ENCODE results near the gene LRRC63. TPM values are rescaled to one million over a fixed set of nuclear protein-coding genes. Genes with fewer than 3 reads are reported as not detected.

LRRC63 gene
- total RNA-seq, 1 experiment from 2014 or later: 0.82 TPM

GRCh38 chr13:46289260-46289955 lies 77.7 kb downstream of the LRRC63 start:
- in situ Hi-C loops (cut with HindIII; ENCODE audit: low pct_unique_long_range_greater_than_20kb, low sequenced_read_pairs): no loop called here
- DNase-seq (ENCODE audit: low read depth, low spot score): no peak

GRCh38 chr13:46290434-46290833 lies 78.7 kb downstream of the LRRC63 start:
- no peak for DNase-seq (ENCODE audit: low read depth, low spot score)
- in situ Hi-C loops (cut with HindIII; ENCODE audit: low pct_unique_long_range_greater_than_20kb, low sequenced_read_pairs): no loop called here

GRCh38 chr13:46293436-46293835 lies 81.7 kb downstream of the LRRC63 start:
- DNase-seq (ENCODE audit: low read depth, low spot score): no peak
- in situ Hi-C loops (cut with HindIII; ENCODE audit: low pct_unique_long_range_greater_than_20kb, low sequenced_read_pairs): no loop called here

GRCh38 chr13:46295491-46296114 lies 83.9 kb downstream of the LRRC63 start:
- no peak for DNase-seq (ENCODE audit: low read depth, low spot score)
- in situ Hi-C loops (cut with HindIII; ENCODE audit: low pct_unique_long_range_greater_than_20kb, low sequenced_read_pairs): no loop called here

- DNase-seq (ENCODE audit: low read depth, low spot score): peak; percentile 47
- in situ Hi-C loops (cut with HindIII; ENCODE audit: low pct_unique_long_range_greater_than_20kb, low sequenced_read_pairs): no loop called here
Observed at GRCh38 chr13:46296115-46296822, 84.5 kb downstream of the LRRC63 start.

GRCh38 chr13:46296921-46297320 lies 85.2 kb downstream of the LRRC63 start:
- in situ Hi-C loops (cut with HindIII; ENCODE audit: low pct_unique_long_range_greater_than_20kb, low sequenced_read_pairs): no loop called here
- peak; percentile 19 for DNase-seq (ENCODE audit: low read depth, low spot score)

GRCh38 chr13:46297361-46297811 lies 85.7 kb downstream of the LRRC63 start:
- no peak for DNase-seq (ENCODE audit: low read depth, low spot score)
- in situ Hi-C loops (cut with HindIII; ENCODE audit: low pct_unique_long_range_greater_than_20kb, low sequenced_read_pairs): no loop called here

GRCh38 chr13:46303742-46304385 lies 92.1 kb downstream of the LRRC63 start:
- in situ Hi-C loops (cut with HindIII; ENCODE audit: low pct_unique_long_range_greater_than_20kb, low sequenced_read_pairs): no loop called here
- DNase-seq (ENCODE audit: low read depth, low spot score): no peak

- in situ Hi-C loops (cut with HindIII; ENCODE audit: low pct_unique_long_range_greater_than_20kb, low sequenced_read_pairs): no loop called here
- no peak for DNase-seq (ENCODE audit: low read depth, low spot score)
Observed at GRCh38 chr13:46304546-46304945, 92.8 kb downstream of the LRRC63 start.

GRCh38 chr13:46307554-46307953 lies 95.8 kb downstream of the LRRC63 start:
- DNase-seq (ENCODE audit: low read depth, low spot score): peak; percentile 15
- in situ Hi-C loops (cut with HindIII; ENCODE audit: low pct_unique_long_range_greater_than_20kb, low sequenced_read_pairs): no loop called here

GRCh38 chr13:46310066-46310465 lies 98.3 kb downstream of the LRRC63 start:
- DNase-seq (ENCODE audit: low read depth, low spot score): no peak
- in situ Hi-C loops (cut with HindIII; ENCODE audit: low pct_unique_long_range_greater_than_20kb, low sequenced_read_pairs): no loop called here

- DNase-seq (ENCODE audit: low read depth, low spot score): no peak
- in situ Hi-C loops (cut with HindIII; ENCODE audit: low pct_unique_long_range_greater_than_20kb, low sequenced_read_pairs): no loop called here
Observed at GRCh38 chr13:46311217-46311616, 99.5 kb downstream of the LRRC63 start.

GRCh38 chr13:46313024-46313423 lies 101.3 kb downstream of the LRRC63 start:
- no peak for DNase-seq (ENCODE audit: low read depth, low spot score)
- in situ Hi-C loops (cut with HindIII; ENCODE audit: low pct_unique_long_range_greater_than_20kb, low sequenced_read_pairs): no loop called here

GRCh38 chr13:46313432-46314257 lies 101.9 kb downstream of the LRRC63 start:
- in situ Hi-C loops (cut with HindIII; ENCODE audit: low pct_unique_long_range_greater_than_20kb, low sequenced_read_pairs): no loop called here
- DNase-seq (ENCODE audit: low read depth, low spot score): no peak

- in situ Hi-C loops (cut with HindIII; ENCODE audit: low pct_unique_long_range_greater_than_20kb, low sequenced_read_pairs): no loop called here
- no peak for DNase-seq (ENCODE audit: low read depth, low spot score)
Observed at GRCh38 chr13:46314587-46314986, 102.9 kb downstream of the LRRC63 start.

GRCh38 chr13:46315036-46315435 lies 103.3 kb downstream of the LRRC63 start:
- in situ Hi-C loops (cut with HindIII; ENCODE audit: low pct_unique_long_range_greater_than_20kb, low sequenced_read_pairs): no loop called here

GRCh38 chr13:46315491-46316075 lies 103.9 kb downstream of the LRRC63 start:
- DNase-seq (ENCODE audit: low read depth, low spot score): no peak
- in situ Hi-C loops (cut with HindIII; ENCODE audit: low pct_unique_long_range_greater_than_20kb, low sequenced_read_pairs): no loop called here

More at GRCh38 chr13:46315036-46315435, 103.3 kb downstream of the LRRC63 start:
- no peak for DNase-seq (ENCODE audit: low read depth, low spot score)
